ENCODE data around the gene SIX3.

The SIX3 gene

GRCh38 chr2:44941551-44942234, at the start of gene SIX3:
Gene SIX3, plus strand, starts transcription at chr2:44941702. Its CDS starts 403 bp downstream, at chr2:44942105.
- no peak for DNase-seq (ENCODE audit: low read depth in 2 of 2)

GRCh38 chr2:44894058-44894457, 47.4 kb upstream of the SIX3 start:
- no peak for DNase-seq (ENCODE audit: low read depth in 2 of 2)

- DNase-seq (ENCODE audit: low read depth in 2 of 2): no peak
Observed at GRCh38 chr2:44895061-44895460, 46.4 kb upstream of the SIX3 start.

GRCh38 chr2:44897406-44897805, 44.1 kb upstream of the SIX3 start:
- DNase-seq (ENCODE audit: low read depth in 2 of 2): no peak

GRCh38 chr2:44902217-44903137, 39.0 kb upstream of the SIX3 start:
- no peak for DNase-seq (ENCODE audit: low read depth in 2 of 2)

GRCh38 chr2:44904578-44904977, 36.9 kb upstream of the SIX3 start:
- no peak for DNase-seq (ENCODE audit: low read depth in 2 of 2)

GRCh38 chr2:44906972-44907371, 34.5 kb upstream of the SIX3 start:
- no peak for DNase-seq (ENCODE audit: low read depth in 2 of 2)

GRCh38 chr2:44909831-44910230, 31.7 kb upstream of the SIX3 start:
- no peak for DNase-seq (ENCODE audit: low read depth in 2 of 2)

GRCh38 chr2:44912660-44913059, 28.8 kb upstream of the SIX3 start:
- DNase-seq (ENCODE audit: low read depth in 2 of 2): no peak

GRCh38 chr2:44916291-44916690, 25.2 kb upstream of the SIX3 start:
- DNase-seq (ENCODE audit: low read depth in 2 of 2): no peak

GRCh38 chr2:44918095-44918775, 23.3 kb upstream of the SIX3 start:
- no peak for DNase-seq (ENCODE audit: low read depth in 2 of 2)

- no peak for DNase-seq (ENCODE audit: low read depth in 2 of 2)
Observed at GRCh38 chr2:44920751-44921150, 20.8 kb upstream of the SIX3 start.

- no peak for DNase-seq (ENCODE audit: low read depth in 2 of 2)
Observed at GRCh38 chr2:44922776-44923175, 18.7 kb upstream of the SIX3 start.

GRCh38 chr2:44925561-44926136, 15.9 kb upstream of the SIX3 start:
- no peak for DNase-seq (ENCODE audit: low read depth in 2 of 2)

- DNase-seq (ENCODE audit: low read depth in 2 of 2): no peak
Observed at GRCh38 chr2:44926957-44927356, 14.5 kb upstream of the SIX3 start.

- DNase-seq (ENCODE audit: low read depth in 2 of 2): no peak
Observed at GRCh38 chr2:44927985-44928482, 13.5 kb upstream of the SIX3 start.

- DNase-seq (ENCODE audit: low read depth in 2 of 2): no peak
Observed at GRCh38 chr2:44928483-44929158, 12.9 kb upstream of the SIX3 start.

- DNase-seq (ENCODE audit: low read depth in 2 of 2): no peak
Observed at GRCh38 chr2:44929159-44929734, 12.3 kb upstream of the SIX3 start.

- no peak for DNase-seq (ENCODE audit: low read depth in 2 of 2)
Observed at GRCh38 chr2:44929735-44930273, 11.7 kb upstream of the SIX3 start.
